HepG2 (cell line): Measurements from ENCODE around the gene NEMF. TPM values are rescaled to one million over a fixed set of nuclear protein-coding genes. Genes with fewer than 3 reads are reported as not detected.

ENCODE experiments used
- AGO2 ChIP-seq: fragments of 200-400 bp; formaldehyde crosslinking; optimal IDR thresholded peaks from 2 replicates; pipeline ENCODE3; 2017; ENCODE audit warnings: mild to moderate bottlenecking, low read depth, low read length, moderate library complexity
- FOXK2 ChIP-seq: fragments of 450-650 bp; IDR thresholded peaks from 2 replicates; pipeline ENCODE4 v1.6.1; 2016
- GABPA ChIP-seq, 2 experiments: IDR thresholded peaks; 2 replicates each; pipeline ENCODE4 v1.6.1; 2011 to 2016; ENCODE audit warnings: low read depth in 2 of 2, low read length in 1 of 2, missing biosample characterization in 1 of 2, missing genetic modification characterization in 1 of 2
- GTF2F1 ChIP-seq: fragments of 150-350 bp; IDR thresholded peaks from 2 replicates; pipeline ENCODE4 v1.6.1; 2014; ENCODE audit warnings: low read length
- HMG20A ChIP-seq: IDR thresholded peaks from 2 replicates; pipeline ENCODE4 v1.6.1; 2016; ENCODE audit warnings: borderline replicate concordance
- ISX ChIP-seq: sonication (generic); formaldehyde crosslinking; conservative IDR thresholded peaks from 2 replicates; pipeline ENCODE4 v1.5.0; 2020; ENCODE audit warnings: missing genetic modification reagents
- KLF12 ChIP-seq: sonication (generic); formaldehyde crosslinking; IDR thresholded peaks from 2 replicates; pipeline ENCODE4 v1.4.0; 2020; ENCODE audit warnings: missing genetic modification reagents, borderline replicate concordance
- LCORL ChIP-seq, 2 experiments: fragments of 450-650 bp in 1 of 2; sonication (generic) in 1 of 2; formaldehyde crosslinking in 1 of 2; IDR thresholded peaks; 2 replicates each; pipeline versions ENCODE4 v1.5.0 to v1.6.1; 2017 to 2020; ENCODE audit warnings: antibody characterized with exemption in 1 of 2, missing genetic modification reagents in 1 of 2
- NFE2 ChIP-seq: sonication (generic); formaldehyde crosslinking; IDR thresholded peaks from 2 replicates; pipeline ENCODE4 v1.4.0; 2020; ENCODE audit warnings: missing genetic modification reagents
- NR2F1 ChIP-seq, 2 experiments: fragments of 450-650 bp in 1 of 2; formaldehyde crosslinking in 1 of 2; IDR thresholded peaks; 2 replicates each; pipeline versions ENCODE4 v1.5.0 to v1.6.1; 2016 to 2020; ENCODE audit warnings: mild to moderate bottlenecking in 1 of 2, missing compliant biosample characterization in 1 of 2, missing genetic modification reagents in 1 of 2, moderate library complexity in 1 of 2
- SAP130 ChIP-seq: IDR thresholded peaks from 2 replicates; pipeline ENCODE4 v1.6.1; 2016; ENCODE audit warnings: low read depth
- YEATS4 ChIP-seq: sonication (generic); formaldehyde crosslinking; IDR thresholded peaks from 2 replicates; pipeline ENCODE4 v1.4.0; 2020; ENCODE audit warnings: missing genetic modification reagents, borderline replicate concordance
- ZNF274 ChIP-seq: sonication (generic); formaldehyde crosslinking; IDR thresholded peaks from 2 replicates; pipeline ENCODE4 v1.5.1; 2020; ENCODE audit warnings: mild to moderate bottlenecking, missing genetic modification reagents
- ZNF446 ChIP-seq: sonication (generic); formaldehyde crosslinking; IDR thresholded peaks from 2 replicates; pipeline ENCODE4 v1.5.0; 2020; ENCODE audit warnings: mild to moderate bottlenecking, missing genetic modification reagents
- ZNF7 ChIP-seq: IDR thresholded peaks from 2 replicates; pipeline ENCODE4 v1.6.1; 2016; ENCODE audit warnings: missing biosample characterization, missing genetic modification reagents
- ZNF891 ChIP-seq: sonication (generic); formaldehyde crosslinking; IDR thresholded peaks from 2 replicates; pipeline ENCODE4 v1.5.0; 2020; ENCODE audit warnings: mild to moderate bottlenecking, missing genetic modification reagents
- polyA plus RNA-seq, 8 experiments: library from polyadenylated mRNA; depleted of rRNA in 3 of 8; stranded (reverse) in 7 of 8; unstranded in 1 of 8; fragments of >200 nt; fragmentation: Illumina TruSeq in 4 of 8; extraction: Trizol in 4 of 8; gene quantifications; 2 replicates each; pipeline versions ENCODE4 v1.2.1 to v1.2.3, GENCODE V29; 2011 to 2016; ENCODE audit warnings: low read depth in 4 of 8, missing spikeins in 1 of 8, mixed read lengths in 1 of 8; ENCODE audit not compliant: insufficient read depth in 1 of 8
- total RNA-seq, 5 experiments: library from RNA; depleted of rRNA; stranded (reverse); fragments of >200 nt; fragmentation: Illumina TruSeq; extraction: Trizol; gene quantifications; 2 replicates each; pipeline ENCODE4 v1.2.3, GENCODE V29; 2016; ENCODE audit warnings: low read depth in 1 of 5
- TF ChIP-seq, protein P1 (sequence below): sonication (generic); formaldehyde crosslinking; IDR thresholded peaks from 2 replicates; pipeline ENCODE4 v1.9.0; 2022; ENCODE audit warnings: low read depth, missing genetic modification reagents
- TF ChIP-seq, protein P2 (sequence below): IDR thresholded peaks from 2 replicates; pipeline ENCODE4 v1.6.1; 2016; ENCODE audit warnings: mild to moderate bottlenecking, missing biosample characterization, missing genetic modification reagents
- TF ChIP-seq, protein P3 (sequence below): sonication (generic); formaldehyde crosslinking; IDR thresholded peaks from 2 replicates; pipeline ENCODE4 v1.4.0; 2020; ENCODE audit warnings: missing genetic modification reagents, borderline replicate concordance
- TF ChIP-seq, protein P4 (sequence below): sonication (generic); formaldehyde crosslinking; IDR thresholded peaks from 2 replicates; pipeline ENCODE4 v1.4.0; 2020; ENCODE audit warnings: missing genetic modification reagents
- TF ChIP-seq, protein P5 (sequence below): sonication (generic); formaldehyde crosslinking; IDR thresholded peaks from 2 replicates; pipeline ENCODE4 v1.5.1; 2020; ENCODE audit warnings: mild to moderate bottlenecking, moderate library complexity, missing genetic modification reagents

NEMF gene
- total and polyA plus RNA-seq, 2 of the 13 experiments (the other 11 are each of a cell fraction or from before 2014, with no cell fraction given), result 21.3 to 57.9 TPM

DNA sequence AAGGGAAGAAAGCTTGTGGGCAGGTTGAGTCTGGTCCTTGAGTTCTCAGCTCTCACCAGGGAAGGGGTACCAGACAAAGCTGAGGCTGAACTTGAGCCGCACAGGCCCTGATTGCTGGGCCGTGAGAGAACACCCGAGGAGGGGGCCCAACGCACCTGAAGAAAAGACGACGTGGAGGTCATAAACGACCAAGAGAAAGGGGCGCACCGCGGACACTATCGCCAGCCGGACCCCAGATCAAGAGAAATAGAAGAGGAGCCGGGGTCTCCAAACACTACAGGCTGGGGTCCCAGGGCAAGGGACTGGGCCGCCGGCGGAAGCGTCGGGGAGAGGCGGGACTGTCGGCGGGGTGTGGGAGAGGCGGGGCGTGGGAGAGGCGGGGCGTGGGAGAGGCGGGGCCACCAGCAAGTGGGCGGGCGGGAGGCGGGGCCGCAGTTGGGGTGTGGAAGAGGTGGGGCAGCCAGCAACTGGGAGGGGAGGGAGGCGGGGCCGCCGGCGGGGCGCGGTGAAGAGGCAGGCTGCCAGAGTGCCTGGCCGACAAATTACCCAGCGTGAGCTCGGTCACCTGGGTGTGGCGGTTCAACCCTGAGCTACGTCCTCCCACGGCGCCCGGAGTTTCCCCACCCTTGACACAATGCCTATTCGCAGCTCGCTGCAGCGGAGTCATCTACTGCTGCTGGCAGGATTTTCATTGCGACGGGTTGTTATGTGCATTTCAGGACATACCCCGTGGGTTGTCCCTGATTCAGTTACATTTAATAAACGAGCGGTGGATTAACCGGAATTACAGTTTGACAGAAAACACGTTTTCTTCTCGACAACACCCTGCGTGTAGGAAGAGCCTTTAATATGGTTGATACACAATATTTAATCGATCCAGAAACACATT is 15.5 kb upstream of the NEMF start (continued):
- TF ChIP-seq, protein P1, sequence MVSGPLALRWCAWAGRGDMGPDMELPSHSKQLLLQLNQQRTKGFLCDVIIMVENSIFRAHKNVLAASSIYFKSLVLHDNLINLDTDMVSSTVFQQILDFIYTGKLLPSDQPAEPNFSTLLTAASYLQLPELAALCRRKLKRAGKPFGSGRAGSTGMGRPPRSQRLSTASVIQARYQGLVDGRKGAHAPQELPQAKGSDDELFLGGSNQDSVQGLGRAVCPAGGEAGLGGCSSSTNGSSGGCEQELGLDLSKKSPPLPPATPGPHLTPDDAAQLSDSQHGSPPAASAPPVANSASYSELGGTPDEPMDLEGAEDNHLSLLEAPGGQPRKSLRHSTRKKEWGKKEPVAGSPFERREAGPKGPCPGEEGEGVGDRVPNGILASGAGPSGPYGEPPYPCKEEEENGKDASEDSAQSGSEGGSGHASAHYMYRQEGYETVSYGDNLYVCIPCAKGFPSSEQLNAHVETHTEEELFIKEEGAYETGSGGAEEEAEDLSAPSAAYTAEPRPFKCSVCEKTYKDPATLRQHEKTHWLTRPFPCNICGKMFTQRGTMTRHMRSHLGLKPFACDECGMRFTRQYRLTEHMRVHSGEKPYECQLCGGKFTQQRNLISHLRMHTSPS (CRISPR knock-in tag), result 0 out of 2 replicates have a peak, but pooled peaks have one; percentile 26
- TF ChIP-seq ISX (CRISPR knock-in tag) (0 out of 2 replicates have a peak, but pooled peaks have one; percentile 60), GABPA (IDR thresholded peaks at IDR 0.05; ENCODE audit: low read depth, low read length) (no peak), GABPA (CRISPR knock-in tag; IDR thresholded peaks at IDR 0.05; ENCODE audit: low read depth) (peak; percentile 37; the same call in 1 of the 2 replicates), ZNF7 (no peak), ZNF891 (peak; percentile 67; the same call in 1 of the 2 replicates), LCORL (IDR thresholded peaks at IDR 0.05) (no peak), LCORL (CRISPR knock-in tag; IDR thresholded peaks at IDR 0.05) (peak; percentile 58; the same call in 1 of the 2 replicates), SAP130 (CRISPR knock-in tag) (peak; percentile 75), HMG20A (no peak), KLF12 (CRISPR knock-in tag) (peak; percentile 92), ZNF274 (CRISPR knock-in tag) (no peak), FOXK2 (no peak), GTF2F1 (no peak), NFE2 (no peak), AGO2 (no peak), NR2F1 (CRISPR knock-in tag; IDR thresholded peaks at IDR 0.05) (no peak), ZNF446 (CRISPR knock-in tag) (no peak), YEATS4 (CRISPR knock-in tag) (peak; percentile 62; the same call in 1 of the 2 replicates)
- TF ChIP-seq, protein P2, sequence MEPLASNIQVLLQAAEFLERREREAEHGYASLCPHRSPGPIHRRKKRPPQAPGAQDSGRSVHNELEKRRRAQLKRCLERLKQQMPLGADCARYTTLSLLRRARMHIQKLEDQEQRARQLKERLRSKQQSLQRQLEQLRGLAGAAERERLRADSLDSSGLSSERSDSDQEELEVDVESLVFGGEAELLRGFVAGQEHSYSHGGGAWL (CRISPR knock-in tag), result 0 out of 2 replicates have a peak, but pooled peaks have one; percentile 25
- TF ChIP-seq, protein P3, sequence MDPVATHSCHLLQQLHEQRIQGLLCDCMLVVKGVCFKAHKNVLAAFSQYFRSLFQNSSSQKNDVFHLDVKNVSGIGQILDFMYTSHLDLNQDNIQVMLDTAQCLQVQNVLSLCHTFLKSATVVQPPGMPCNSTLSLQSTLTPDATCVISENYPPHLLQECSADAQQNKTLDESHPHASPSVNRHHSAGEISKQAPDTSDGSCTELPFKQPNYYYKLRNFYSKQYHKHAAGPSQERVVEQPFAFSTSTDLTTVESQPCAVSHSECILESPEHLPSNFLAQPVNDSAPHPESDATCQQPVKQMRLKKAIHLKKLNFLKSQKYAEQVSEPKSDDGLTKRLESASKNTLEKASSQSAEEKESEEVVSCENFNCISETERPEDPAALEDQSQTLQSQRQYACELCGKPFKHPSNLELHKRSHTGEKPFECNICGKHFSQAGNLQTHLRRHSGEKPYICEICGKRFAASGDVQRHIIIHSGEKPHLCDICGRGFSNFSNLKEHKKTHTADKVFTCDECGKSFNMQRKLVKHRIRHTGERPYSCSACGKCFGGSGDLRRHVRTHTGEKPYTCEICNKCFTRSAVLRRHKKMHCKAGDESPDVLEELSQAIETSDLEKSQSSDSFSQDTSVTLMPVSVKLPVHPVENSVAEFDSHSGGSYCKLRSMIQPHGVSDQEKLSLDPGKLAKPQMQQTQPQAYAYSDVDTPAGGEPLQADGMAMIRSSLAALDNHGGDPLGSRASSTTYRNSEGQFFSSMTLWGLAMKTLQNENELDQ (CRISPR knock-in tag), result no peak
- TF ChIP-seq, protein P4, sequence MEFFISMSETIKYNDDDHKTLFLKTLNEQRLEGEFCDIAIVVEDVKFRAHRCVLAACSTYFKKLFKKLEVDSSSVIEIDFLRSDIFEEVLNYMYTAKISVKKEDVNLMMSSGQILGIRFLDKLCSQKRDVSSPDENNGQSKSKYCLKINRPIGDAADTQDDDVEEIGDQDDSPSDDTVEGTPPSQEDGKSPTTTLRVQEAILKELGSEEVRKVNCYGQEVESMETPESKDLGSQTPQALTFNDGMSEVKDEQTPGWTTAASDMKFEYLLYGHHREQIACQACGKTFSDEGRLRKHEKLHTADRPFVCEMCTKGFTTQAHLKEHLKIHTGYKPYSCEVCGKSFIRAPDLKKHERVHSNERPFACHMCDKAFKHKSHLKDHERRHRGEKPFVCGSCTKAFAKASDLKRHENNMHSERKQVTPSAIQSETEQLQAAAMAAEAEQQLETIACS (CRISPR knock-in tag), result no peak
- TF ChIP-seq, protein P5, sequence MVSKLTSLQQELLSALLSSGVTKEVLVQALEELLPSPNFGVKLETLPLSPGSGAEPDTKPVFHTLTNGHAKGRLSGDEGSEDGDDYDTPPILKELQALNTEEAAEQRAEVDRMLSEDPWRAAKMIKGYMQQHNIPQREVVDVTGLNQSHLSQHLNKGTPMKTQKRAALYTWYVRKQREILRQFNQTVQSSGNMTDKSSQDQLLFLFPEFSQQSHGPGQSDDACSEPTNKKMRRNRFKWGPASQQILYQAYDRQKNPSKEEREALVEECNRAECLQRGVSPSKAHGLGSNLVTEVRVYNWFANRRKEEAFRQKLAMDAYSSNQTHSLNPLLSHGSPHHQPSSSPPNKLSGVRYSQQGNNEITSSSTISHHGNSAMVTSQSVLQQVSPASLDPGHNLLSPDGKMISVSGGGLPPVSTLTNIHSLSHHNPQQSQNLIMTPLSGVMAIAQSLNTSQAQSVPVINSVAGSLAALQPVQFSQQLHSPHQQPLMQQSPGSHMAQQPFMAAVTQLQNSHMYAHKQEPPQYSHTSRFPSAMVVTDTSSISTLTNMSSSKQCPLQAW, result peak; percentile 73
